HL-60 (cell line): ENCODE data around the gene PGGHG.

ENCODE experiments used
- DNase-seq, 2 experiments: peaks; one replicate each; pipeline ENCODE4 v3.0.0-alpha.2; 2010 to 2020; ENCODE audit warnings: low read depth in 1 of 2, low spot score in 1 of 2
- H3K27ac ChIP-seq: fragments of 250-450 bp; sonication (Bioruptor Pico); replicated peaks from 2 replicates; pipeline ENCODE4 v1.5.1; 2020; ENCODE audit warnings: mild to moderate bottlenecking, moderate library complexity
- H3K27me3 ChIP-seq: fragments of 250-450 bp; sonication (Bioruptor Pico); 2 replicates; pipeline ENCODE4 v1.5.1; 2021; ENCODE audit warnings: mild to moderate bottlenecking, moderate library complexity; ENCODE audit not compliant: insufficient read depth, poor library complexity, severe bottlenecking
- H3K4me3 ChIP-seq: replicated peaks from 2 replicates; pipeline ENCODE4 v1.5.1; 2011; ENCODE audit warnings: mild to moderate bottlenecking, control low read depth, low read length; ENCODE audit not compliant: insufficient read depth
- GABPA ChIP-seq: IDR thresholded peaks from 2 replicates; pipeline ENCODE4 v1.6.1; 2012; ENCODE audit warnings: low read depth
- POLR2AphosphoS5 ChIP-seq: IDR thresholded peaks from 2 replicates; pipeline ENCODE4 v1.6.1; 2012; ENCODE audit warnings: low read depth
- SPI1 ChIP-seq: IDR thresholded peaks from 2 replicates; pipeline ENCODE4 v1.6.1; 2012; ENCODE audit warnings: low read depth, mild to moderate bottlenecking, borderline replicate concordance
- TF ChIP-seq, protein P1 (sequence below): IDR thresholded peaks from 2 replicates; pipeline ENCODE4 v1.6.1; 2012; ENCODE audit warnings: low read depth; ENCODE audit not compliant: insufficient replicate concordance
- TF ChIP-seq, protein P2 (sequence below): IDR thresholded peaks from one replicate; pipeline ENCODE4 v1.5.1; 2011; ENCODE audit warnings: low read length, control low read depth, inconsistent platforms; ENCODE audit not compliant: insufficient read depth

The PGGHG gene

DNA sequence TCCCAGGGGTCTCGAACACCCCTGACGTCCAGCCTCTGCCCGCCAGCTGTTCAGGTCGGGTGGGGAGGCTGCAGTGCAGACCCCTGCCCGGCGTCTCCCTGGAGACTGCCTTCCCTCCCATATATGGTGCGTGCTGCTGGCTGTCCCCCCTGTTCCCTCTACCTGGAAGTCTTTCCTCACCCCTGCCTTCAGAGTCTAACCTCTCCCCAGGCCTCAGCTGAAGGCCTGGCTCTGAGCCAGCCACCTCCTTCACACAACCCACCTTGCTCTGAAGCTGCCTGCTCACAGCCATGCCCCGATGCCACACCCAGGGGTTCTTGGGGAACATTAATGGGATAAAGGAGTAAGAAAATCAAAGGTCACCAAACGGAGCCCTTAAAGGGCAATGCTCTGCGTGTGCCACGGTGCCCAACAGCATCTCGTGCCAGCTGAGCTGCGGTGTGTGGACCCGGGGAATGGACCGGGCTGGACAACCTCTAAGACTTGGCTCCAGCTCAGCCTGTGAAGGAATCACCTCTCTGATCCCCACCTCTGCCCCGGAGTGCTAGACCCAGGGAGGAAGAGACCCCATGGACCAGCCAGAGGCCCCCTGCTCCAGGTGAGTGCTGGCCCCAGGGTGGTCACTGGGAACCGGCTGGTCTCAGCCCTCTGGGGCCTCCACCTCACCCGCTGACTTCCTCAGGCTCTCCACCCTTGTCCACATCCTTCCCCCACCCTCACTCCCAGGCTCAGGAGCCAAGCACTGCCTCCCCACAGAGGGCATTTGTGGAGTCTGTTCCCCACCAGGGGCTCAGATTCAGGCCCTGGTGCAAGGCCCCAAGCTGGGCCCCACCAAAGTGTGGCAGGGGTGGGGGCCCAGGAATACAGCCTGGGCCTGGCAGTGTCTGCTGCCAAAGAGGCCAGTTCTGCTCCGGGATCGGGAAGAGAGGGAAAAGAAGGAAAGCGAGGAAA lies 10.7 kb upstream of the PGGHG start, which contains the start of gene NLRP6:
TSS of gene NLRP6 (plus strand) at position 407 of the 951 bp plus-strand sequence. CDS start at position 570, 163 bp downstream.
- no peak for DNase-seq
- no peak within 1 kb of the TSS for H3K4me3 ChIP-seq
- TF ChIP-seq, protein P1, sequence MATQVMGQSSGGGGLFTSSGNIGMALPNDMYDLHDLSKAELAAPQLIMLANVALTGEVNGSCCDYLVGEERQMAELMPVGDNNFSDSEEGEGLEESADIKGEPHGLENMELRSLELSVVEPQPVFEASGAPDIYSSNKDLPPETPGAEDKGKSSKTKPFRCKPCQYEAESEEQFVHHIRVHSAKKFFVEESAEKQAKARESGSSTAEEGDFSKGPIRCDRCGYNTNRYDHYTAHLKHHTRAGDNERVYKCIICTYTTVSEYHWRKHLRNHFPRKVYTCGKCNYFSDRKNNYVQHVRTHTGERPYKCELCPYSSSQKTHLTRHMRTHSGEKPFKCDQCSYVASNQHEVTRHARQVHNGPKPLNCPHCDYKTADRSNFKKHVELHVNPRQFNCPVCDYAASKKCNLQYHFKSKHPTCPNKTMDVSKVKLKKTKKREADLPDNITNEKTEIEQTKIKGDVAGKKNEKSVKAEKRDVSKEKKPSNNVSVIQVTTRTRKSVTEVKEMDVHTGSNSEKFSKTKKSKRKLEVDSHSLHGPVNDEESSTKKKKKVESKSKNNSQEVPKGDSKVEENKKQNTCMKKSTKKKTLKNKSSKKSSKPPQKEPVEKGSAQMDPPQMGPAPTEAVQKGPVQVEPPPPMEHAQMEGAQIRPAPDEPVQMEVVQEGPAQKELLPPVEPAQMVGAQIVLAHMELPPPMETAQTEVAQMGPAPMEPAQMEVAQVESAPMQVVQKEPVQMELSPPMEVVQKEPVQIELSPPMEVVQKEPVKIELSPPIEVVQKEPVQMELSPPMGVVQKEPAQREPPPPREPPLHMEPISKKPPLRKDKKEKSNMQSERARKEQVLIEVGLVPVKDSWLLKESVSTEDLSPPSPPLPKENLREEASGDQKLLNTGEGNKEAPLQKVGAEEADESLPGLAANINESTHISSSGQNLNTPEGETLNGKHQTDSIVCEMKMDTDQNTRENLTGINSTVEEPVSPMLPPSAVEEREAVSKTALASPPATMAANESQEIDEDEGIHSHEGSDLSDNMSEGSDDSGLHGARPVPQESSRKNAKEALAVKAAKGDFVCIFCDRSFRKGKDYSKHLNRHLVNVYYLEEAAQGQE: no peak
- TF ChIP-seq GABPA (no peak), POLR2AphosphoS5 (no peak), SPI1 (no peak)
- TF ChIP-seq, protein P2, sequence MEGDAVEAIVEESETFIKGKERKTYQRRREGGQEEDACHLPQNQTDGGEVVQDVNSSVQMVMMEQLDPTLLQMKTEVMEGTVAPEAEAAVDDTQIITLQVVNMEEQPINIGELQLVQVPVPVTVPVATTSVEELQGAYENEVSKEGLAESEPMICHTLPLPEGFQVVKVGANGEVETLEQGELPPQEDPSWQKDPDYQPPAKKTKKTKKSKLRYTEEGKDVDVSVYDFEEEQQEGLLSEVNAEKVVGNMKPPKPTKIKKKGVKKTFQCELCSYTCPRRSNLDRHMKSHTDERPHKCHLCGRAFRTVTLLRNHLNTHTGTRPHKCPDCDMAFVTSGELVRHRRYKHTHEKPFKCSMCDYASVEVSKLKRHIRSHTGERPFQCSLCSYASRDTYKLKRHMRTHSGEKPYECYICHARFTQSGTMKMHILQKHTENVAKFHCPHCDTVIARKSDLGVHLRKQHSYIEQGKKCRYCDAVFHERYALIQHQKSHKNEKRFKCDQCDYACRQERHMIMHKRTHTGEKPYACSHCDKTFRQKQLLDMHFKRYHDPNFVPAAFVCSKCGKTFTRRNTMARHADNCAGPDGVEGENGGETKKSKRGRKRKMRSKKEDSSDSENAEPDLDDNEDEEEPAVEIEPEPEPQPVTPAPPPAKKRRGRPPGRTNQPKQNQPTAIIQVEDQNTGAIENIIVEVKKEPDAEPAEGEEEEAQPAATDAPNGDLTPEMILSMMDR: no peak
- no peak within 1 kb of the TSS for H3K27ac ChIP-seq
- H3K27me3 ChIP-seq: peaks cover 22% of the 10 kb centered on the region

DNA sequence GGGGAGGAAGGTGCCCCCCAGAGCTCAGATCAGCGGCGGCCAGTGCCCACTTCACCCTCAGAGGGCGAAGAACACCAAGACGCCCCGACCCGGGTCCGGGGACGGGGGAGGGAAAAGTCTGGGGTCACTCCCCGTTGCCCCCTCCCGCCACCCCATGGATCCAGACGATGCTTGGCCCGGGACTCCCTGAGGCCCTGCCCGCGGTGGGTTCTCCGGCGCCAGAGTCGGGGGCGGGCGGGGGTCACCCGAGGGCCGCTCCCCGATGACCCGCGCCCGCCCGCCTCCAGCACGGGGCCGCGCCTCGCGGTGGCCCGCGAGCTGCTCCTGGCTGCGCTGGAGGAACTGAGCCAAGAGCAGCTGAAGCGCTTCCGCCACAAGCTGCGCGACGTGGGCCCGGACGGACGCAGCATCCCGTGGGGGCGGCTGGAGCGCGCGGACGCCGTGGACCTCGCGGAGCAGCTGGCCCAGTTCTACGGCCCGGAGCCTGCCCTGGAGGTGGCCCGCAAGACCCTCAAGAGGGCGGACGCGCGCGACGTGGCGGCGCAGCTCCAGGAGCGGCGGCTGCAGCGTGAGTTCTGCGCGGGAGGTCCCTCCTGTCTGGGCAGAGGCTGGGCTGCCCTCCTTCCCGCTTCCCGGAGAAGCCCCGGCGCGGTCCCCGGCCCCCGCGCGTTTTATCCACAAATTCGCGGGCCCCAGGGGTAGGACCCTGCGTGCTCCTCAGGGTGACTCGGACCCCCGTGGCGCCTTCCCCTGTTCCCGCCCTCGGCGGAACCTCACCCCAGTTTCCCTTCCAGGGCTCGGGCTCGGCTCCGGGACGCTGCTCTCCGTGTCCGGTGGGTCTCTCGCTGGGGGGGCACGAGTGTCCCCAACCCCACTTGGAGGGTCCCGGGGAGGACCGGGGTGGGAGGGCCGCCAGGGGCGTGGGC lies 9.6 kb upstream of the PGGHG start:
- peaks cover 22% of the 10 kb centered on the region for H3K27me3 ChIP-seq
- no peak overlapping the region for H3K27ac ChIP-seq
- TF ChIP-seq SPI1: no peak
- TF ChIP-seq POLR2AphosphoS5: no peak
- TF ChIP-seq, protein P2: no peak
- DNase-seq: no peak
- H3K4me3 ChIP-seq: no peak overlapping the region; the same call in 1 of the 2 replicates

DNA sequence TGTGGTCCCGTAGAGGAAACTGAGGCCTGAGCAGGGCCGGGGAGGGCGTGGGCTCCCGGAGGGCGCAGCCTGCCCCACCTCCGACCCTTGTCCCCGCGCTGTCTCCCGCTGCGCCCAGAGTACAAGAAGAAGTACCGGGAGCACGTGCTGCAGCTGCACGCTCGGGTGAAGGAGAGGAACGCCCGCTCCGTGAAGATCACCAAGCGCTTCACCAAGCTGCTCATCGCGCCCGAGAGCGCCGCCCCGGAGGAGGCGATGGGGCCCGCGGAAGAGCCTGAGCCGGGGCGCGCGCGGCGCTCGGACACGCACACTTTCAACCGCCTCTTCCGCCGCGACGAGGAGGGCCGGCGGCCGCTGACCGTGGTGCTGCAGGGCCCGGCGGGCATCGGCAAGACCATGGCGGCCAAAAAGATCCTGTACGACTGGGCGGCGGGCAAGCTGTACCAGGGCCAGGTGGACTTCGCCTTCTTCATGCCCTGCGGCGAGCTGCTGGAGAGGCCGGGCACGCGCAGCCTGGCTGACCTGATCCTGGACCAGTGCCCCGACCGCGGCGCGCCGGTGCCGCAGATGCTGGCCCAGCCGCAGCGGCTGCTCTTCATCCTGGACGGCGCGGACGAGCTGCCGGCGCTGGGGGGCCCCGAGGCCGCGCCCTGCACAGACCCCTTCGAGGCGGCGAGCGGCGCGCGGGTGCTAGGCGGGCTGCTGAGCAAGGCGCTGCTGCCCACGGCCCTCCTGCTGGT lies 8.8 kb upstream of the PGGHG start:
- peak overlapping the region; percentile 36 for H3K4me3 ChIP-seq
- TF ChIP-seq, protein P2: no peak
- TF ChIP-seq, protein P1: peak; percentile 89
- peak; percentile 69 to 70 for DNase-seq
- no peak overlapping the region for H3K27ac ChIP-seq
- H3K27me3 ChIP-seq: peaks cover 22% of the 10 kb centered on the region
